Ectodermal cell (in vitro differentiated cells): Measurements from ENCODE around the gene CPEB3.
"Not testable (repeated sequence)": the region's sequence is repeated elsewhere in the genome, so short reads cannot be mapped to it uniquely, and the experiment has no call there.

Source experiments
- H3K27ac ChIP-seq: 2 replicates; pipeline ENCODE4 v1.7.0; 2013; ENCODE audit warnings: mild to moderate bottlenecking, low read depth, low read length; ENCODE audit not compliant: insufficient read depth, poor library complexity, severe bottlenecking
- H3K27me3 ChIP-seq: 2 replicates; pipeline ENCODE4 v1.7.0; 2013; ENCODE audit warnings: mild to moderate bottlenecking, low read length; ENCODE audit not compliant: insufficient read depth, control insufficient read depth, poor library complexity, severe bottlenecking
- H3K36me3 ChIP-seq: one replicate; pipeline ENCODE4 v1.7.0; 2013; ENCODE audit warnings: low read length; ENCODE audit not compliant: control insufficient read depth, insufficient read depth
- H3K4me1 ChIP-seq: one replicate; pipeline ENCODE4 v1.7.0; 2013; ENCODE audit warnings: low read length; ENCODE audit not compliant: control insufficient read depth, insufficient read depth
- H3K4me3 ChIP-seq: 2 replicates; pipeline ENCODE4 v1.7.0; 2013; ENCODE audit warnings: low read depth, low read length, control low read depth; ENCODE audit not compliant: insufficient read depth
- H3K9me3 ChIP-seq: 2 replicates; pipeline ENCODE4 v1.7.0; 2013; ENCODE audit warnings: mild to moderate bottlenecking, low read length, moderate library complexity; ENCODE audit not compliant: control insufficient read depth
- WGBS, 2 experiments: methylation state at CpG; one replicate each; pipeline ENCODE4 v1.1.7; 2013; ENCODE audit warnings: missing lambda C conversion rate in 2 of 2; 5-methylcytosine and 5-hydroxymethylcytosine counted together

The CPEB3 gene

DNA sequence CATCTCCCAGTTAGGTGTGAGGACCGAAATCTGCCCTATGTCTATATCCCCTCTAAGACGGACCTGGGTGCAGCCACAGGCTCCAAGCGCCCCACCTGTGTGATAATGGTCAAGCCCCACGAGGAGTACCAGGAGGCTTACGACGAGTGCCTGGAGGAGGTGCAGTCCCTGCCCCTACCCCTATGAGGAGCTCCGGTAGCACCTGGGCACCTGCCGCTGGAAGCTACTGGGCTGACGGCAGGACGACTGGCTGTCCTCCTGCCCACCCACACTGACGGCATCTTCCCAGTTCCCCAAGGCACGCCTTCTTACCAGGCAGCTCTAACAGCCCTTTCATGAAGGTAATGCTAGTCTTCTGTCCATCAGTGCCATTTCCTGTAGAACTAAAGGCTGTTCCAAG, 74.3 kb downstream of the CPEB3 start:
- not testable (repeated sequence) for H3K36me3 ChIP-seq, H3K4me1 ChIP-seq, H3K9me3 ChIP-seq, H3K4me3 ChIP-seq, H3K27me3 ChIP-seq, H3K27ac ChIP-seq
- 70 to 71% methylated on average over 12 of the region's 12 CpGs for WGBS, 2 experiments

DNA sequence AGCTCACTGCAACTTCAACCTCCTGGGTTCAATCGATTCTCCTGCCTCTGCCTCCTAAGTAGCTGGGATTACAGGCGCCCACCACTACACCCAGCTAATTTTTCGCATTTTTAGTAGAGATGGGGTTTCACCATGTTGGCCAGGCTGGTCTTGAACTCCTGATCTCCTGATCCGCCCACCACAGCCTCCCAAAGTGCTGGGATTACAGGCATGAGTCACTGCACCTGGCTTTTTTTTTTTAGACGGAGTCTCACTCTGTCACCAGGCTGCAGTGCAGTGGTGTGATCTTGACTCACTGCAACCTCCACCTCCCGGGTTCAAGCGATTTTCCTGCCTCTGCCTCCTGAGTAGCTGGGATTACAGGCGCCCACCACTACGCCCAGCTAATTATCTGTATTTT, 75.7 kb downstream of the CPEB3 start:
- not testable (repeated sequence) for H3K4me3 ChIP-seq, H3K36me3 ChIP-seq, H3K27ac ChIP-seq, H3K9me3 ChIP-seq, H3K27me3 ChIP-seq, H3K4me1 ChIP-seq
- WGBS, 2 experiments: 93 to 94% methylated on average over 9 of the region's 9 CpGs

DNA sequence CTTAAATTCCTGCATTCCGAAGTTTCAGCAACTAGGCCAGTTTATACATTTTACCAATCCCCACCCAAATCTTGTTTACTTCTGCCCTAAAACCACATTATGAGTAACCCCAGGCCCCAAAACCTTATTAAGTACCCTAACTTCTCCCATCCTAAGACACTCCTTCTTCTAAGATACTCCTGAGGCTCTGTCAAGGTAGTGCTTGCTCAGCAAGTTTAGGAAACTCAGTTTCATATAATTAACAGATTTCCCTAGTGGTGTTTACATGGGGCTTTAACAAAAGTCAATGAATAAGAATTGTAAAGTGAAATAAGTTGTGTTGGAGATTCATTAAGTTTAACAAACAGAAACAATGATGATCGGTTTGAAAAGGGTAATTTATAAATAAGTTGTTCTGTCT, 77.8 kb downstream of the CPEB3 start:
- Histone ChIP-seq H3K27ac (no peak overlapping the region), H3K9me3 (no peaks in the 10 kb centered on the region), H3K4me1 (no peaks in the 10 kb centered on the region), H3K27me3 (no peaks in the 10 kb centered on the region), H3K36me3 (no peaks in the 10 kb centered on the region), H3K4me3 (no peak overlapping the region)
- 97 to 100% methylated on average over 1 of the region's 2 CpGs for WGBS, 2 experiments

DNA sequence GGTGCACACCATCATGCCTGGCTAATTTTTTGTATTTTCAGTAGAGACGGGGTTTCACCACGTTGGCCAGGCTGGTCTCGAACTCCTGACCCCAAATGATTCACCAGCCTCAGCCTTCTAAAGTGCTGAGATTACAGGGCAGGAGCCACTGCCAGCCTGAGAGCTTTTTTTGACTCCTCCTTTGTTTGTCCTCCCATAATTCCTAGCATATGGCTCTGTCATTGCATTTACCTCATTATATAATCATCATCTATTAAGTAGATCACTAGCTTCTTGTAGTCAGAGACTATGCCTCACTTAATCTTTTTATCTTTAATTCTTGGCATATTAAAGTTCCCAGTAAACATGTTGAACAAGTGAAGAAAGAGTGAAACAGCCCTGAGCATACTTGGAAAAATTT, 82.1 kb downstream of the CPEB3 start:
- Histone ChIP-seq H3K9me3 (no peaks in the 10 kb centered on the region), H3K4me3 (no peak overlapping the region), H3K27me3 (no peaks in the 10 kb centered on the region), H3K27ac (no peak overlapping the region), H3K36me3 (no peaks in the 10 kb centered on the region), H3K4me1 (no peaks in the 10 kb centered on the region)
- WGBS, 2 experiments: 94% methylated on average over 3 of the region's 3 CpGs

DNA sequence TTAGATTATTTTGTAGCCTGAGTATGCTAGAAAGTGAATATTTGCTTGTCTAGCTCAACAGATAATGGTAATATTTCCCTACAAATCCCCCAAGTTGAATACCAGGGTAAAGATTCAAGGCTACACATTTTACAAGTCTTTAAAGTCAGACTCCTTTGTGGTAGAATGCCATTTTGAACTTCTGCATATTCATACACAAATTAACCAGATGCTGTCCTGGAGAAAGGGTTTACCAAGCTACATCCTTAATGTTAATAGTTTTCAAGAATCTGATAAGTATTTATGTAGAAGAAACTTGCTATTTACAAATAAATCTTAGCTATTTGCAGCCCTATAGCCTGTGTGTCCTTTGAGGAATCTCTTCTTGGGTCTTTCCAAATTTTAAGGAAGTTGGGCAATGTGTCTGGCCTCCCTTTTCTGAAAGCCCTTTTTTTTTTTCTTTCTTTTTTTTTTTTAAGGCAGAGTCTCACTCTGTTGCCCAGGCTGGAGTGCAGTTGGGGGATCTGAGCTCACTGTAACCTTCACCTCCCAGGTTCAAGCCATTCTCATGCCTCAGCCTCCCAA, 82.6 kb downstream of the CPEB3 start:
- Histone ChIP-seq H3K4me1 (no peaks in the 10 kb centered on the region), H3K9me3 (no peaks in the 10 kb centered on the region), H3K4me3 (no peak overlapping the region), H3K27ac (no peak overlapping the region), H3K36me3 (no peaks in the 10 kb centered on the region), H3K27me3 (no peaks in the 10 kb centered on the region)

DNA sequence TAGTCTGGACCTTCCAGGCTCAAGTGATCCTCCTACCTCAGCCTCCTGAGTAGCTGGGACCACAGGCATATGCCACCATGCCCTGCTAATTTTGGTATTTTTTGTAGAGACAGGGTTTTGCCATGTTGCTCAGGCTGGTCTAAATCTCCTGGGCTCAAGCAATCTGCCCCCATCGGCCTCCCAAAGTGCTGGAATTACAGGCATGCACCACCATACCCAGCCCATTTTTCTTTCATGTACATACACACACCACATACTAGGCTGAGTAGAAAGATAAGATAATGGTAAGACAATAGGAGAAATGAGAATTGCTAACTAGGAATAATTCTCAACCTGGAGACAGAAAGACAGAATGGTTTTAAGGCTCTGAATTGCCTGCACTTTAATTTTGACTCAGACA, 83.8 kb downstream of the CPEB3 start:
- H3K27ac ChIP-seq: no peak overlapping the region
- H3K9me3 ChIP-seq: no peaks in the 10 kb centered on the region
- H3K4me3 ChIP-seq: no peak overlapping the region
- no peaks in the 10 kb centered on the region for H3K4me1 ChIP-seq
- WGBS, 2 experiments: 88 to 95% methylated on average over 1 of the region's 1 CpG
- no peaks in the 10 kb centered on the region for H3K27me3 ChIP-seq
- H3K36me3 ChIP-seq: no peaks in the 10 kb centered on the region

DNA sequence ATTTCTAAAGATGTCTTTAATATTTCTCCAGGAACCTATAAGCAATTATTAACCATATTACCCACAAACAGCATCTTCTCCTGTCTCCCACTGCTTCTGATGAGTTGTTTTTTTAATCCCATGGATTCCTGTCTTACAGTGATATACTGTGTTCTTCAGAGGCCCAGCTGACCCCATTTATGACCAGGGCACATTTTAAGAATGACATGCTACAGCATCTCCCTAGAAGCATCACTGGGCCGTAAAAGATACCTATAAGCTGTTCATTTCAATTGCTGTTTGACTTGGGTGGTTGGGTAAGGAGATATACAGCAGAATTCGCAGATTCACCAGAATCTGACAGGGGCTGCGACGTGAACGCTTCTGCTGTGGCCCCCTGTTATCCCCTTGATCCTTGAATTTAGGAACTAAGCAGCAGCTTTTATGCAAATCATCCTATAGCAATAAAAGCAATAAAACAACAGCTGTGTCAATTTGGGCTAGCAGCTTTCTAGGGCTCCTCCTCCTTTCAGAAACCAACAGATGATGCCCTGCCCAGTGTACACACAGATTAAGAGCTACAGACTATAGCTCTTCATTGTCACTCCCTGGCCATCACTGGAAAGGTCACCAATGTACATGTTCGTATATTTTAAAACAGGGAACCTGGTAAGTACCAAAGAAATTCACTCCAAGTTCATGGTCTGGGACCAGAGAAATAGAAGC, 86.8 kb downstream of the CPEB3 start:
- no peak overlapping the region for H3K4me3 ChIP-seq
- no peaks in the 10 kb centered on the region for H3K9me3 ChIP-seq
- no peaks in the 10 kb centered on the region for H3K4me1 ChIP-seq
- H3K27ac ChIP-seq: no peak overlapping the region
- no peaks in the 10 kb centered on the region for H3K36me3 ChIP-seq
- no peaks in the 10 kb centered on the region for H3K27me3 ChIP-seq
- WGBS, 2 experiments: 88 to 92% methylated on average over 6 of the region's 6 CpGs

DNA sequence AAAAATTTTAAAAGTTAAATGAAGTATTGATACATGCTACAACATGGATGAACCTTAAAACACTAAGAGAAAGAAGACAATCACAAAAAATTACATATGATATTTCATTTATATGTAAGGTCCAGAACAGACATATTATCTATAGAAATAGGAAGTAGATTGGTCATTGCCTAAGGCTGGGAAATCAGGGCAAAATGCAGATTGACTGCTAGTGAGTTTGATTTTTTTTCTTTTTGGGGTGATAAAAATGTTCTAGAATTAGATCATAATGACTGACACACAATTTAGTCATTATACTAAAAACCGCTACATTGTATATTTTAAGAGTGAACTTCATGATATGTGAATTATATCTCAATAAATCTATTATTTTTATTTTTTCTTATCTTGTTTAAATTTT, 88.3 kb downstream of the CPEB3 start:
- Histone ChIP-seq H3K4me1 (no peaks in the 10 kb centered on the region), H3K36me3 (no peaks in the 10 kb centered on the region), H3K9me3 (no peaks in the 10 kb centered on the region), H3K27me3 (no peaks in the 10 kb centered on the region), H3K27ac (no peak overlapping the region), H3K4me3 (no peak overlapping the region)
- no CpG with 5 or more reads among the region's 1 CpG for WGBS, 2 experiments

DNA sequence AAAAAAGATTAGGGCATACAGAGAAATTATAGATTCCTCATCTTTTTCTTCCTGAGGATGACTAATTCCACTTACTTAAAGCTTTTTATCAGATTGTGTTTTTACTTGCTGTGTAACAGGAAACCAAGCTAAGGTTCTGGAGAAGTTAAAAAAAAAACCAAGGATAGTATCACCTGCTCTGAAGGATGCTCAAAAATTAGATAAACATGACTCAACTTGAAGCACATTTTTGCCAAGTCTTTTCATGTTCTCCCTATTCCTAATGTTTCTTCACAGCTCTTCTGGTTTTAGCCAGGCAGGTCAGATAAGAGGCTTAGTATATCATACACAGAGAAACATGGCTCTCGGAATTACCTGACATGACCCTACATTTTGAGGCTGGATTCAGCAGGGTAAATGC, 90.3 kb downstream of the CPEB3 start:
- Histone ChIP-seq H3K4me3 (no peak overlapping the region), H3K27ac (no peak overlapping the region), H3K4me1 (no peaks in the 10 kb centered on the region), H3K27me3 (no peaks in the 10 kb centered on the region), H3K9me3 (no peaks in the 10 kb centered on the region), H3K36me3 (no peaks in the 10 kb centered on the region)
- WGBS, 2 experiments: 80 to 100% methylated on average over 1 of the region's 1 CpG

DNA sequence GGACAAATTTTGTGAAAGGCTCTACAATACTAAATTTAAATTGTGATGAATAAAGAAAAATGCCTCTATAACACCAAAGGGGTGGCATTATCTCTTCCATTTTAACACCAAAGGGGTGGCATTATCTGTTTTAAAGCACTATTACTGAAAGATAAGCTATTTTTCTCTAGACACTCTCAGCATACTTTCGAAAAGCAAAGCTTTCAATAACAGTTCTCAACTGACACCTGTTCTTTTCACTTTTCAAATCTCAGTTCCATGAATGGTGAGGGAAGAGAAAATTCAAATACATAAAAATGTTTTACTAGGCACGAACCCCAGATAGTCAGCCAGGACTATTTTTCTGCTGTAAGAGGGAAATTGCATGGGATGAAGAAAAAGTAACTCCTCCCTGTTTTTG, 103.8 kb downstream of the CPEB3 start:
- Histone ChIP-seq H3K27me3 (no peaks in the 10 kb centered on the region), H3K36me3 (no peaks in the 10 kb centered on the region), H3K4me3 (no peak overlapping the region), H3K9me3 (no peaks in the 10 kb centered on the region), H3K4me1 (no peaks in the 10 kb centered on the region), H3K27ac (no peak overlapping the region)
- 98 to 100% methylated on average over 2 of the region's 2 CpGs for WGBS, 2 experiments

DNA sequence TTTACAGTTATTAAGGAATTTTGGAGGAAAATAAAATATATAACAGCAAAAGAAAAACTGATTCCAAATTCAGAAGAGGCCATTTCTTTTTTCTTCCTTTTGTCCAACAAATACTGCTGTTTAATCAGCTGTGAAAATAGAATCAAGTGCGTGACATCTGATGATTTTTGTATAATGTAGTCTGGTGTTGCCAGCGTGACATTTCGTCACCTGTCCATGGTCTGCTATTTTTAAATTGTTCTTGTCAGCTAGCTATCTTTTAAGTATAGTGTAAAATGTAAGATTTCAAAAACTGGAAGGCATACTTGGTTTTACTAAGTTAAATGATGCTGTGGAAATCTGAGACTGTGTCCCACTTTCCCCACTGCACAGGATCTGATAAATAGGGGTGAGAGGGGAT, 105.9 kb downstream of the CPEB3 start:
- Histone ChIP-seq H3K4me1 (no peaks in the 10 kb centered on the region), H3K27ac (no peak overlapping the region)
- 95 to 98% methylated on average over 3 of the region's 3 CpGs for WGBS, 2 experiments

More for the DNA sequence above, 105.9 kb downstream of the CPEB3 start:
- no peaks in the 10 kb centered on the region for H3K27me3 ChIP-seq
- H3K9me3 ChIP-seq: no peaks in the 10 kb centered on the region
- no peaks in the 10 kb centered on the region for H3K36me3 ChIP-seq
- H3K4me3 ChIP-seq: no peak overlapping the region
